HG03354 (cell line): Measurements from ENCODE around the gene EXD2.
"Not testable (repeated sequence)": the region's sequence is repeated elsewhere in the genome, so short reads cannot be mapped to it uniquely, and the experiment has no call there.

Experiments
- ATAC-seq: cut with Tn5 transposase; IDR thresholded peaks from one replicate; pipeline ENCODE4 v1.9.1; 2021; ENCODE audit warnings: mild to moderate bottlenecking; ENCODE audit not compliant: unreplicated experiment, poor library complexity, severe bottlenecking

The EXD2 gene

DNA sequence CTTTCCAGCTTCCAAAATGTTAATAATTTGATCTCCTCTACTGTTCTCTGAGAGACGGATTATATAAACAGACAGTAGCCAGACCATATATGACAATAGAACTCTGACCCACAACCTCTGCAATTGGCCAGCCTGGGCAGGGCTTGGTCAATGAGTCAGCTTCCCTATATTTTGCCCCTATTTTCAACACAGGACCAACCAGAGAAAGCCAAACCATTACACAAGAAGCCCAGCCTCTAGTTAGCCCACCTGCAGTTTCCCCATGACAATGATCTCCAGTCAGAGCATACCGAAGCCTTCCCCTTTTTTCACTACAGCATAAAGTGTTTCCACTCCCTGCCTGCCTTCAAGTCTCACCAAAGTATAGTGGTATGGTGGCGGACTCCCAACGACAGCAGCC is 7.6 kb upstream of the EXD2 start:
- no peak for ATAC-seq

DNA sequence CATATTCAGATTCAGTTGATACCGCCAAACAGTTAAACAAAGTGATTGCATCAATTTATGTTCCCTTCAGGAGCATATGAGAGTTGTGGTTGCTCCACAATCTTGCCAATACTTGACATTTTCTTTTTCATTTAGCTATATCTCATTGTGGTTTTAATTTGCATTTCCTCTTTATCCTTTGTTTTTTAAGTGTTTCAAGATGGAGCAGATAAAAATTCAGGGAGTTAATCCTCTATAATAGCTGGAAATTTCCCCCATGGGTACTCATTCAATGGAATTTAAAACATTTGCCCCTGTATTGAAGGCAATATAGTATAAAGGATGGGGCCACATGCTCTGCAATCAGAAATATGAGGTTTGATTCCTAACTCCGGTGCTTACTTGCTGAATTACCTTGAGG is 1.1 kb upstream of the EXD2 start:
- ATAC-seq: no peak

DNA sequence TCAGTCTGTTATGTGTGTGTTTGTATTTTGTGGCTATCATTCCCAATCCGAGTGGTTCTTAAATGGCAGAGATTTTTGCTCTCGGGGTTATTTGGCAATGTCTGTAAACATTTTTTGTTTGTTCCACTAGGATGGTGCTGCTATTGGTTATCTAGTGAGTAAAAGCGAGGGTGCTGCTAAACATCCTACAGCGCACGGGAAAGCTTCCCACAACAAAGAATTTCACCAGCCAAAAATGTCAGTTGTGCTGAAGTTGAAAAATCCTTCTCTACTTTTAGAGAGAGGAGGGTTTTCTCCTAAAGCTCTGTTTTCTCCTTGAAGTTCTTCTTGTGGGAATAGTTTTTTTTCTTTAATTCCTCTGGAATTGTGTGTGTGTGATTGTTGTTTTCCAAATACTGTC is 2.4 kb downstream of the EXD2 start:
- no peak for ATAC-seq

DNA sequence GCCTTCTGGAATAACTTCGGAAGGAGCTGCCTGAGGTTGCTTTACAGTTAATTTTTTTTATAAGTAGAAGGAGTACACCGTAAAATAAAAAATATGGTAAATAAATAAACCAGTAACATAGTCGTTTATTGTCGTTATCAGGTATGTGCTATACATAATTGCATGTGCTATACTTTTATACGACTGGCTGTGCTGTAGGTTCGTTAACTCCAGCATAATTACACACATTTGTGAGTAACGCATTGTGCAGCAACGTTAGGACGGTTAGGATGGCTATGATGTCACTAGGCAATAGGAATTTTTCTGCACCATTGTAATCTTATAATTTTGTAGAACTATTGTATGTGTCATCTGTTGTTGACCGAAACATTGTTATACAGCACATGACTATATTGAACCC is 8.5 kb downstream of the EXD2 start:
- ATAC-seq: no peak

- ATAC-seq: no peak
These were observed 13.5 kb downstream of the EXD2 start for GRCh38 chr14:69204753-69205152.

- ATAC-seq: no peak
These were observed 16.2 kb downstream of the EXD2 start for GRCh38 chr14:69207435-69208041.

- ATAC-seq: no peak
These were observed 17.4 kb downstream of the EXD2 start for GRCh38 chr14:69208666-69209065.

GRCh38 chr14:69214393-69214792 is 23.1 kb downstream of the EXD2 start:
- ATAC-seq: no peak

DNA sequence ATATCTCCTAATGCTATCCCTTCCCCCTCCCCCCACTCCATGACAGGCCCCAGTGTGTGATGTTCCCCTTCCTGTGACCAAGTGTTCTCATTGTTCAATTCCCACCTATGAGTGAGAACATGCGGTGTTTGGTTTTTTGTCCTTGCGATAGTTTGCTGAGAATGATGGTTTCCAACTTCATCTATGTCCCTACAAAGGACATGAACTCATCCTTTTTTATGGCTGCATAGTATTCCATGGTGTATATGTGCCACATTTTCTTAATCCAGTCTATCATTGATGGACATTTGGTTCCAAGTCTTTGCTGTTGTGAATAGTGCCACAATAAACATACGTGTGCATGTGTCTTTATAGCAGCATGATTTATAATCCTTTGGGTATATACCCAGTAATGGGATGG is 26.4 kb downstream of the EXD2 start:
- not testable (repeated sequence) for ATAC-seq

- ATAC-seq: no peak
These were observed 33.6 kb downstream of the EXD2 start for GRCh38 chr14:69224946-69225345.

DNA sequence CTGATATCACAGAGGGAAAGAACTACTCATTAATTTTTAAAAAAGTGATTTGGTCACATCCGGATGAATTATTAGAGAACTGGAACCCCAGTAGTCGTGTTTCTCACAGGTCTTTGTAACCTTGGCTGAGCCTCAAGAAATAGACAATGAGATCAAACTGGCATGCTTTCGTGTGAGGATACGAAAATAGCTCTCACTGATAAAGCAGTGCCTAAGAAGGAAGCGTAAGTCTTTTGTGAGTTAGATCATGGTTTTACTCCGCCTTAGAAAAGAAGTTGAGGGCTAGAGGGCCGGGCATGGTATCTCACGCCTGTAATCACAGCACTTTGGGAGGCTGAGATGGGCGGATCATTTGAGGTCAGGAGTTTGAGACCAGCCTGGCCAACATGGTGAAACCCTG is 34.9 kb downstream of the EXD2 start:
- ATAC-seq: no peak

DNA sequence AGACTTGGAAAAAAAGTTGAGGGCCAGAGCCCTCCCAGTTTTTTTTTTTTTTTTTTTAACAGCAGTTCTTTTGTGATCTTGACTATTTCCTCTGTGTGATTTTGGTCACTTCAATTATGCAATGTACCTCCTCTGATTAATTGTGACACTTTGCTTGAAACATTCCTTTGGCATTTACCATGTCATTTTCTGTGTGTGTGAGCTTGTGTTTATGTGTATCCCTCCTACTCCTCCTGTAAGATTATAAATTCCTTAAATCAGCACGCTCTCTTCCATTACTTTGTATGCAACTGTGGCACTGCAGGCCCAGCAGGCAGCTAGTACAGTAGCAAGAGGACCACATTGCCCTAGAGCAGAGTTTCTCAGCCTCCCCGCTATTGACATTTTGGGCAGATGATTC is 35.4 kb downstream of the EXD2 start:
- ATAC-seq: no peak

DNA sequence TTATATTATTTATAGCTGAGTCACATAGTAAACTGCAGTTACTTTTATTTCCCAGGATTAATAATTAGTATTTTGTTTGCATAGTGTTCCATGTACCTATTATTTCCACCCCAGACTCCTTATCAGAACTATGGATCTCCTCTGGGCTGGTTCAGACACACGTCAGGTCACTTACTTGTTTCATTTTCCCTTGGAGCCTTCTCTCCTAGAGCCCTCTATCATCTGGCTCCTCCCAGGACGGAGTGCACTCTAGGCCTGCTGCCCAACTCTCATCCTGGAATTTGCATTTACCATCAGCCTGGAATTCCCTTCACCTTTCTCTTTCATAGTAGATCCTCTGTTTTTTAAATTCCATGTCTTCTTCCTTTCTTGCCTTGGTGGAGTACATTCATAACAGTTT is 40.2 kb downstream of the EXD2 start:
- ATAC-seq: no peak

DNA sequence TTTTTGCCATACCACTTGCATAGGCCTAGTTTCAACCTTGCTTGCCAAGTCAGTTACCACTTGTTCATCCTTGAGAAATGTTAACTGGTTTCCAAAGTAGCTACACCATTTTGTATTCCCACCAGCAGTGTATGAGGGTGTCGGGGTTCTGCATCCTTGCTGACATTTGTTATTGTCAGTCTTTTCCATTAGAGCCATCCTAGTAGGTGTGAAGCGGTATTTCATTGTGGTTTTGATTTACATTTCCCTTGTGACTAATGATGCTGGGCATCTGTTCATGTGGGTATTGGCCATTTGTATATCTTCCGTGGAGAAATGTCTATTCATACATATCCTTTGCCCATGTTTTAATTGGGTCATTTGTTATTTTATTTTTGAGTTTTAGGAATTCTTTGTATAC is 41.1 kb downstream of the EXD2 start:
- no peak for ATAC-seq

- ATAC-seq: no peak
These were observed 42.8 kb downstream of the EXD2 start for GRCh38 chr14:69234106-69234505.

- ATAC-seq: no peak
These were observed 44.4 kb downstream of the EXD2 start for GRCh38 chr14:69235708-69236107.

GRCh38 chr14:69237142-69237541 is 45.8 kb downstream of the EXD2 start:
- ATAC-seq: no peak

- no peak for ATAC-seq
These were observed 46.3 kb downstream of the EXD2 start for GRCh38 chr14:69237584-69237983.

DNA sequence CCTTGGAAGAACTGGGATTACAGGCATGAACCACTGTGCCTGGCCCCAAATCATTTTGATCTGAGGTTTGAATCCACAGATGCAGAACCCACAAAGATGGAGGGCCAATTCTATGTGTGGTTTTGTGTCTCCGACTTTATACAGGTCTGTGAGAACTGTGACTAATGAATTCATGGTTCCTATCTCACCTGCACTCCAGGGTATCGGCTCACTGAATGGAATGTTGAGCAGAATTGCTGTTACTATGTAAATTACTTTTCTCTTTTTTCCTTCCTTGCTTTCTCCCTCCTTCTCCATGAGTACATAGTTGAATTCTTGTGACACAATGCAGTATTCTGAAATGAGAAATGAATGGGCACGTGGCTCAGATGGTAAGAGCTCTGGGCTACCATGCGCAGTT is 47.6 kb downstream of the EXD2 start:
- ATAC-seq: no peak

DNA sequence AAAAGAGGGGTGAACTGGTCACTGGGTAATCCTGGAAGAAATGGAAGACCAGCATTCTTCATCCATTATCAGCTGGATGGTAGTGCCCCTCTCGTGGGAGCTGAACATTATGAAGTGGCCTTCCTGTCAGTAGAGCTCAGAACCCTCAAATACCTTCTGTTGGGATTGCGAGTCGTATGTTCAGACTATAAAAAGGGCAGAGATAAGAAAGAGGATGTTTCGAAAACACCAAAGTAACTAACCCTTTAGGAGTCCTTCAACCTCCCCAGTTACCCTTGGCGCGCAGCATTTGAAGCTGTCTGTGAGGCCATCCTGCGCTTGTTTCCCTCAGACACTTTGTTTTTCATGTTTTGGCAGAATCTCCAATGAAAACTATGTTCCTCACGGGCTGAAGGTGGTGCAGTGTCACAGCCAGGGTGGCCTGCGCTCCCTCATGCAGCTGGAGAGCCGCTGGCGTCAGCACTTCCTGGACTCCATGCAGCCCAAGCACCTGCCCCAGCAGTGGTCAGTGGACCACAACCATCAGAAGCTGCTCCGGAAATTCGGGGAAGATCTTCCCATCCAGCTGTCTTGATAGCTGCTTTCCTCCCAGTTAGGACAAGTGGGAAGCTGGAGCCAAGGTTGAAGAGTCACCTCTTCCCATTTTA is 49.4 kb downstream of the EXD2 start:
- ATAC-seq: no peak

- no peak for ATAC-seq
These were observed 50.3 kb downstream of the EXD2 start for GRCh38 chr14:69241577-69241976.
